HG03135 (cell line): ENCODE measurements around the gene C14orf180.
"Not testable (repeated sequence)": the region's sequence is repeated elsewhere in the genome, so short reads cannot be mapped to it uniquely, and the experiment has no call there.

Experiments used
- ATAC-seq: cut with Tn5 transposase; IDR thresholded peaks from one replicate; pipeline ENCODE4 v1.9.1; 2021; ENCODE audit warnings: mild to moderate bottlenecking, moderate library complexity; ENCODE audit not compliant: unreplicated experiment

The C14orf180 gene

DNA sequence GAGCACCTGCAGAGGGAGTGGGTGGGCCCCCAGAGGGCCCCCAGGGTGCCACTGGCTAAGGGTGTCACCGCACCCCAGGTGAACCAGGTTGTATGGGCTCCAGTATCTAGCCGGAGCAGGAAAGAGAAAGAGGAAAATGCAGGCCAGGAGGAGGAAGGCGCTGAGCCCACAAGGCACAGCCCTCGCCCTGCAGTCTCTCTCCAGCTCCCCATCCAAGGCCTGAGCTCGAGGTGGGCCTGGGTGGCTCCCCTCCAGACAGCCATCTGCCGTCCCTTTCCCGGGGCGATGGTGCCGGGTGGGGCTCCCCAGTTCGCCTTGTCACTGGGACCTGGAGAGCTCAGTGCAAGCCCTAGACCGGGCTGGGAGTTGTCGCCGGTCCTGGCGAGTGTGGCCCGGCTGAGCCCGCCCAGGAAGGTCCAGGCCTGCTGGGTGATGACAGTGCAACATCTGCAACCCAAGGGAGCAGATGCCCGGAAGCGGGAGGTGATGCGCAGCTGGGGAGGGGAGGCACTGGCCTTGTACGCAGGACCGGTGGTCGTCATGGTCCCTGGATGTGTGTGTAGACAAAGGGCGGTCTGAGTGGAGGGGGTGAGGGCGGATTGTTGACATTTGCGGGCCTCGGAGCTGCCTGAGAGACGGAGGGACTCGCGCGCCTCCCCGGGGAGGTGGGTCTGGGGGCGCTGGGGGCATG is 24.3 kb downstream of the C14orf180 start:
- no peak for ATAC-seq

DNA sequence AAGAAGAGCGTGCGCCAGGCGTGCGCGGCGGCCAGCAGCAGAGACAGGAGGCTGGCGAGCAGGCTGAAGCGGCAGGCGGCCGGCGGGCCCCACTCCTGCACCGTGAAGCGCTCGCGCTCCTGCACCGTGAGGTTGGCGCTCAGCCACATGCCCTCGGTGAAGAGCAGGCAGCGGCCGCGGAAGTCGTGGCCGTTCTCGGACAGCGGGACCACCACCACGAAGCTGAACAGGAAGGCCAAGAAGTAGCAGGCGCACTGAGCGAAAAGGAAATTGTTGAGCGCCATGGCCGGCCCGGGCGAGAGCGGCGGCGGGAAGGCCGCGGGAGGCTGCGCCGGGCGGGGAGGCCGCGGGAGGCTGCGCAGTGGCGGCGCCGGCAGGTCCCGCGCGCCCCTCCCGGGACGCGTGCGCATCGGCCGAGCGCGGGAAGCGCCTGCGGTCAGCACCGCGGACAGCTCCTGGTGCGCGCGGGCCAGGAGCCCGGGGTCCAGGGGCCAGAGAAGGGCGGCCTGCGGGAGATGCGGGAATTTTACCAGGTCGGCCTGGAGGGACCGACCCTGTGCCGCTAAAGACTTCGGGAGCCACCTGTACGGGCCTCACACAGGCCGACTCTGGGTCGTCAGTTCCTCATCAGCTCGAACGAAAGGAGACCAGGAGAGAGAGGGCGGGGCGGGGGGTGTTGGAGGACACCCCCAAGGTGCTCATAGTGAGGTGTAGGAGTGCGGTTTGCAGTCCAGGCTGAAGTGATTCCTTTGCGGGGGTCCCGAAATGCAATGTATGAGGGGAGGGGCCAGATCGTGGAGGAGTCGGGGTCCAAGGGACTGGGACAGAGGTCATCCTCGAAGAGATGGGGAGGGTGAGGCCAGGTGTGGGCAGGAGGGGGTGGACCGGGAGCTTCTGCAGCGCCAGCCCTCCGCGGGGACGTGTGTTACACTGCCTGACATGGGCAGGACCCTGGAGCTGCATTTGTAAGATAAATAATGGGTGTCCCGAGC is 25.2 kb downstream of the C14orf180 start, which contains the start of gene TMEM179:
TSS of gene TMEM179 (minus strand) at position 315 of the 992 bp plus-strand sequence. CDS start at position 284, 31 bp downstream.
- ATAC-seq: no peak

GRCh38 chr14:104609666-104610065 is 30.1 kb downstream of the C14orf180 start:
- no peak for ATAC-seq

DNA sequence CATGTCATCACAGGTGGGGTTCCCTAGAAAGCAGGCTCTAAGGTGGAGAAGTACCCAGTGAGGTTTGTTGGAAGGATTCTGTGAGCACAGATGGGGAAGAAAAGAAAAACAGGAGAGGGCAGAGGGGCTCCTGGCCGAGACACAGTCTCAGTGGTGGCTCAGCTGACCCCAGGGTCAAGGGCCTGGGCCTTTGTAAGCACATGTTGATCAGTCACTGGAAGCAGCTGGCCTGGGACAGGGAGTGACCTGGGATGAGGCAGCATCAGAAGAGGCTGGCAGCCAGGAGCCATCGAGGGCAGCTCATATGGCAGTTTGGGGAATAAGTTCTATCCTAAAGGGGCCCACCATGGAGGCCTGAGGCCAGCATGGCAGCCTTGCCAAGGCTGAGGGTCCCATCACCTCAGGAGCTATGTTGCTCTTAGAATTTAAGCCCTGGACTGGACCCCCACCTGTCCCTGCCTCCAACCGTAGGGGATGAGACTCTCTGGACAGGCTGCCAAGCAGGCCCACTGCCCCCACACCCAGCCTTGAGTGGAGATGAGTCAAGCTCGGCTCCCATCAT is 31.3 kb downstream of the C14orf180 start:
- ATAC-seq: no peak

DNA sequence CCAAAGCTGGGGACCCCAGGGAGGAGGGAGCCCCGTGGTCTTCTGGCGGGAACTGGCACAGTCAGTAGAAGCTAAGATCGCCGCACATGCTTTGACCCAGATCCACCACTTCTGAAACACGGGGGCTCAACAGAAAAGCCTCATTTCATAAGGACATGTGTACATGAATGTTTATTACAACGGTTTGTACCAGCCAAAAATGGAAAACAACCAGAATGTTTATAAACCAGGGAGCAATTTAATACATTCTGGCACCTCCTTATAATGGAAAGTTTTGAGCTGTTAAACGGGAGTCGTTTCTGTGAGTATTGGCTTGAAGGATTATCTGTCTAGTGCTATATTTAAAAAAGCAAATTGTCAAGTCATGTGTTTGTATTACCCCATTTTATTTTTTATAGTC is 32.3 kb downstream of the C14orf180 start:
- ATAC-seq: no peak

DNA sequence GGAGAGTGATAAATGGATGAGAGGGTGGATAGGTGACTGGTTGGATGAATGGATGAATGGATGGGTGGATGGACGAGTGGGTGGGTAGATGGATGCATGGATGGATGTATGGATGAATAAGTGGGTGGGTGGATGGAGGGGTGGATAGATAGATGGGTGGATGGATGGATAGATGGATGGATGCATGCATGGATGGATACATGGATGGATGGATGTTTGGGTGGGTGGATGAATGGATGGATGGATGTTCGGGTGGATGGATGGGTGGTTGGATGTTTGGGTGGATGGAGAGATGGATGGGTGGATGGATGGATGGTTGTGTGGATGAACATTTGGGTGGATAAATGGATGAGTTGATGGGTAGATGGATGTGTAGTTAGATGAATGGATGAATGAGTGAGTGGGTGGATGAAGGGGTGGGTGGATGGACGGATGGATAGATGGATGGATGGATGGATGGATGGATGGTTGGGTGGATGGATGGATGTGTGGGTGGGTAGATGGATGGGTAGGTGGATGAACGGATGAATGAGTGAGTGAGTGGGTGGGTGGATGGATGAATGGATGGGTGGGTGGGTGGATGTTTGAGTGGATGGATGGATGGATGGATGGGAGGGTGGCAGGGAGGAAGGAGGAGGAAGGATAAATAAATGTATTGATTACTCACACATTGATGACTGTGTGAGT is 34.7 kb downstream of the C14orf180 start:
- no peak for ATAC-seq

DNA sequence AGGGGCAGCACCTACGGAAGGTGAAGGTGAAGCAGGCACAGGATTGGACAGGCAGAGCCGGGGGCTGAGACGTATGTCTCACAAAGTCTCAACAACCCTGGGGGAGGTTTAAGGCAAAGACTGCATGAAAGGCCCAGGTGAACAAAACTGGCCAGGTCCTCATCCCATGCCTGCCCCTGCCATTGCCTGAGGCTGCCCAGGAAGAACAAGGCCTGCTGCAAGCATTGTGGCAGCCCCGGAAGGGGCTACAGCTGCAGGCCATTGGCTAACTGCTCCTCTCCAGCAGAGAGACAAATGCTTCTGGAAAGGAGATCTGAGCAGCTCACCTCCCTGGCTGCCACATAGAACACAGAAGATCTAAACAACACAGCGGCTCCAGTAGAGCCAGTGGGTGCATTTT is 45.4 kb downstream of the C14orf180 start:
- ATAC-seq: no peak

DNA sequence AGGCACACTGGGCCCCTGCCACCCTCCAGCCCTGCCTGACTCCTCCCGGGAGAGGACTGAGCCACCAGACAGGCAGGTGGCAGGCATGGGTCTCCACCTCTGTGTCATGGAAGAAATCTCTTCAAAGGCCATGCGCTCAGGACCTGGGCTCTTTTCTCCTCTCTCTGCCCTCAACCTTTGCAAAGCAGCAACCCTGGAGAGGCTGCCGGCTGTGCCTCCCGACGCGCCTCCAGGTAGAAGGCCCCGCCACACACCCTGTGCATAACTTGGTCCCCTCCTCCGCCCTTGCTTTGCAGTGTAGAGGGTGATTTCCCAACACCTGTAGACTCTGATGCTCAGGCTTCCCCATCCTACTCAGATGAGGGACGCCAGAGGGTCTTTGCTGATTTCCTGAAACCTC is 53.2 kb downstream of the C14orf180 start:
- ATAC-seq: no peak

DNA sequence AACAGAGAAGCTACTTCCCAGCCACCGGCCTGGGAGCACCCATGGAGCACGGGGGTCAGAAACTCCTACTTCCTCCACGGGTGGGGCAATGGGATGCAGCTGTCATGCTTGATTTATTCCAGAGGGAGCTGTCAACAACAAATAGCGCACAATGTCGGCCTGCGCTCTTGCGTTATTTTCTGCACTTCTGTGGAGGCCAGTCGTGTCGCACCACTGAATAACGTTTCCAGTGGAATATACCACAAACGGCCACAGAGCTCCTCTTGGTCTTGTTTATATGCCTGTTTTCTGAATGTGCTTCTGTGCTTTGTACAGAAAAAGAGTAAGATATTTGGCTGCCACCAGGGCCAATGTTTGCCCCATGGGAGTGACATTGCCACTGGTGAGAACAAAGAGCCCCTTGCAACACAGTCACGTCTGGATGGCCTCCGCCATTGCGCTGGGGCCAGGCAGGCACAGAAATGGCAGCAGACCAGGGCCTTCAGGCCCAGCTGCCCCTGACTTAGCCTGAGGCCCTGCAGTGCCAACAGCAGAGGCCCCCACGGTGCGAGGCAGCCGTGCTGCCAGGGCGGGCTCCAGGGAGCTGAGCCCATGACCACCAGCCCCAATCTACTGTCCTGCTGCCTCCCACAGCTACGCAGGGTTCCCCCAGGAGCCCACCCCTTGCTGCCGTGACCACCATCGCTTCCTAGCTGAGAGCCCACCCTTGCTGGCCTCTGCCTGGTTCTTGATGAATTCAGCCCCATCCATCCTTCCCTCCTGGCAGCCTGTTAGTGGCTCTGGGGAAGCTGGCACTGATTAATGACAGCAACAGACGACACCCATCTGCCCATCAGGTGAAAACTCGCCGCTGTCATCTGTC is 53.9 kb downstream of the C14orf180 start:
- ATAC-seq: no peak

DNA sequence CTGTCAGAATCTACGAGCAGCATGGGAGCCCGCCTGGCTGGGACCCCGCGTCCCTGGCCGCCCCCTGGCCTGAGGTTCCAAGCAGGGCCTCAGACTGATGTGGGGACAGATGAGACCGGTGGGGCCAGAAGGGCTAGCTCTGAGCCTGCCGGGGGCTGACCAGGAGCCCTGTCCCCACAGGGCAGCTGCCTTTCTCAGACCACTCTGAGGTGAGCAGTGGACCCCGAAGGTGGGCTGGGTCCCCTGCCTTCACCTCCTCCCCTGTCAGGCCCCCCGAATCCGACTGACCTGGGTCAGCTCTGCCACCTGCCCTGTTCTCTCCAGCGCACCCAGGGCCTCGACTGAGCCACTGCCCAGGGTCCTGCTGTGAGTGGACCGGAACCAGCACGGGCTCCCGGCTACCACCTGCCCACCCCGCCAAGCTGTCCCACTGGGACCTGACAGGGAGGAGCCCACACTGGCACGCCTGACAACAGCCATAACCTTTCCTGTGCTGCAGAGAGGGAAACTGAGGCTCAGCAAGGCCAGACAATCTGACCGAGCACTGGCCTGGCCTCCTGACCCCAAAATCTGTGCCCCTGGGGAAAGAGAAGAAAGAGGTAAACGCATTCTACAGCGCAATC is 54.7 kb downstream of the C14orf180 start:
- ATAC-seq: no peak

GRCh38 chr14:104634886-104635570 is 55.5 kb downstream of the C14orf180 start:
- ATAC-seq: no peak

- ATAC-seq: no peak
These were observed 56.2 kb downstream of the C14orf180 start for GRCh38 chr14:104635717-104636116.

GRCh38 chr14:104636131-104636530 is 56.6 kb downstream of the C14orf180 start:
- ATAC-seq: no peak

DNA sequence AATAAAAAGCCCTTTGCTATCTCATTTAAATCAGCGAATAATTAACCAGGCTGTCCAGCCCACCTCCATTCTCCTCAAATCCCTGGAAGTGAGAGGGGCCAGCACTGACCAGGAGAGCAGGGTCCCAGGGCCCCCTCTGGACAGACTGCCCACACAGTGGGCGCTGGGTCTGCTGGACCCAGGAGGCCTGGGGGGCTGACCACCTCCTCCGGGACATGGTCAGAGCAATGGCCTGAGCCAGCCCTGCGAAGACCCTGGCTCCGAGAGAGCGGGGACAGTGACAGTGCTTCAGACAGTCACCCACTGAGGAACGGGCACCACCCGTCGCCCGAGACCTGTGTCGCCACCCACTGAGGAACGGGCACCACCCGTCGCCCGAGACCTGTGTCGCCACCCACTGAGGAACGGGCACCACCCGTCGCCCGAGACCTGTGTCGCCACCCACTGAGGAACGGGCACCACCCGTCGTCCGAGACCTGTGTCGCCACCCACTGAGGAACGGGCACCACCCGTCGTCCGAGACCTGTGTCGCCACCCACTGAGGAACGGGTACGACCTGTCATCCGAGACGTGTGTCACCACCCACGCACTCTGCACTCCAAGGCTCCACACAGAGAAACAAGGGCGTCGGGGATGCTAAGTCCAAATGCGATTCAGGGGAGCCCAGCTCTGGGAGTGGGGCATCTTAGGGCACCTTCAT is 57.4 kb downstream of the C14orf180 start:
- ATAC-seq: not testable (repeated sequence)

DNA sequence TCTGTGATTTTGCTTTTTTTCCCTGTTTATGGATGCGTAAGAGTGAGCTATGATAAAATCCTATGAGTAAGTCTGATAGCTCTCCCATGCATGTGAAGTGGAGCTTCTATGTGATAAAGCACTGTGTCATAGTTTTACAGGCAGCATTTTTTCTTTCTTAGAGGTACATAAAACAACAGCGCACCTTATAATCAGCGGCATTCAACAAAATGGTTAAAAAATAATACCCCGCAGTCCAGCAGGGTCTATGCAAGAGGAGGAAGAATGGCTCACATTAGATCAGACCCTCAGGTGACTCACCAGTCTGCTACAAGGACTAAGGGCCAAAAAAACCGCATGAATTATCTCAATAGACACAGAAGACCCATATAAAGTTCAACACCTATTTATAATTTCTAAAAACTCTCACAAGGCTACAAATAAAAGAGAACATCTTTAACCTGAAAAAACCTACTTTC is 58.0 kb downstream of the C14orf180 start:
- ATAC-seq: no peak

DNA sequence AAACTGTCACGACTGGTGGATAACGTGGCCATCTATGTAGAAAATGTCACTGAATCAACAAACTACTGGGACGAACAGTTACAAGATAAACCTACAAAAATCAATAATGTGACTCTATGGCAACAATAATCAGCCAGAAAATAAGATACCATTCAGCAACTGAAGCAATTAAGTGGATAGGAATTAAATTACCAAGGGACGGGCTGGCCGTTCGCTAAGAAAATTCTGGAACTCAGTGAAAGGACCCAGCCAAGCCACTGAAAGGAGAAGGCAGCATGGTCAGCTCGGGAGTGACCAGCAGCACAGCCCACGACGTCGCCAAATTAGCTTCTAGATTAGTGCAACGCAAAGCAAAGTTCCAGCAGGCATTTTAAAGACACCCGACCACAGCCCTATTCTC is 58.6 kb downstream of the C14orf180 start:
- no peak for ATAC-seq

GRCh38 chr14:104638927-104639450 is 59.4 kb downstream of the C14orf180 start:
- no peak for ATAC-seq

- ATAC-seq: no peak
These were observed 59.9 kb downstream of the C14orf180 start for GRCh38 chr14:104639471-104639870.
